MM.1S (cell line): Measurements from ENCODE around the gene ATP11C.

Source experiments
- DNase-seq: peaks from one replicate; pipeline ENCODE4 v3.0.0-alpha.2; 2015
- H2AFZ ChIP-seq: fragments of 300-600 bp; sonication (generic); 2 replicates; pipeline ENCODE4 v1.6.0; 2016; ENCODE audit warnings: antibody characterized with exemption, low read length
- H3F3A ChIP-seq: fragments of 300-600 bp; sonication (generic); 2 replicates; pipeline ENCODE4 v1.6.1; 2016; ENCODE audit warnings: mild to moderate bottlenecking, antibody characterized with exemption, low read length, moderate library complexity, mixed read lengths; ENCODE audit not compliant: insufficient read depth
- H3K27ac ChIP-seq: fragments of 300-600 bp; sonication (generic); 2 replicates; pipeline ENCODE4 v1.5.1; 2016; ENCODE audit warnings: mild to moderate bottlenecking, low read length
- H3K27me3 ChIP-seq: fragments of 300-600 bp; sonication (generic); replicated peaks from 2 replicates; pipeline ENCODE4 v1.6.0; 2016; ENCODE audit warnings: low read length; ENCODE audit not compliant: insufficient read depth
- H3K36me3 ChIP-seq: fragments of 300-600 bp; sonication (generic); replicated peaks from 2 replicates; pipeline ENCODE4 v1.6.1; 2016; ENCODE audit warnings: mild to moderate bottlenecking, low read length, mixed read lengths; ENCODE audit not compliant: insufficient read depth
- H3K4me1 ChIP-seq: fragments of 300-600 bp; sonication (generic); 2 replicates; pipeline ENCODE4 v1.6.1; 2016; ENCODE audit warnings: low read length, mixed read lengths
- H3K4me2 ChIP-seq: fragments of 300-600 bp; sonication (generic); 2 replicates; pipeline ENCODE4 v1.6.0; 2016; ENCODE audit warnings: low read depth, low read length
- H3K4me3 ChIP-seq: fragments of 300-600 bp; sonication (generic); 2 replicates; pipeline ENCODE4 v1.5.1; 2016; ENCODE audit warnings: low read length, mixed read lengths
- H3K79me2 ChIP-seq: fragments of 300-600 bp; sonication (generic); 2 replicates; pipeline ENCODE4 v1.6.1; 2016; ENCODE audit warnings: mixed run types, low read length, mixed read lengths
- H3K9ac ChIP-seq: fragments of 300-600 bp; sonication (generic); 2 replicates; pipeline ENCODE4 v1.6.1; 2016; ENCODE audit warnings: low read length, mixed read lengths
- H3K9me2 ChIP-seq: fragments of 300-600 bp; sonication (generic); replicated peaks from 2 replicates; pipeline ENCODE4 v1.6.1; 2016; ENCODE audit warnings: mild to moderate bottlenecking, low read length, mixed read lengths; ENCODE audit not compliant: insufficient read depth
- H3K9me3 ChIP-seq: fragments of 300-600 bp; sonication (generic); replicated peaks from 2 replicates; pipeline ENCODE4 v1.6.1; 2016; ENCODE audit warnings: mild to moderate bottlenecking, low read length, mixed read lengths; ENCODE audit not compliant: insufficient read depth
- H4K20me1 ChIP-seq: fragments of 300-600 bp; sonication (generic); 2 replicates; pipeline ENCODE4 v1.6.1; 2016; ENCODE audit warnings: mild to moderate bottlenecking, low read length, moderate library complexity, mixed read lengths; ENCODE audit not compliant: insufficient read depth
- EZH2 ChIP-seq: fragments of 300-600 bp; sonication (generic); optimal IDR thresholded peaks from 2 replicates; pipeline ENCODE3; 2017; ENCODE audit warnings: low read depth, mild to moderate bottlenecking, antibody characterized with exemption, low read length, mixed read lengths
- EZH2phosphoT487 ChIP-seq: fragments of 300-600 bp; sonication (generic); IDR thresholded peaks from 2 replicates; pipeline ENCODE4 v1.6.1; 2018; ENCODE audit warnings: antibody characterized with exemption, low read length
- TF ChIP-seq, protein P1 (sequence below): fragments of 300-600 bp; sonication (generic); IDR thresholded peaks from 2 replicates; pipeline ENCODE4 v1.5.1; 2016; ENCODE audit warnings: antibody characterized with exemption, low read length, mixed read lengths

The ATP11C gene

DNA sequence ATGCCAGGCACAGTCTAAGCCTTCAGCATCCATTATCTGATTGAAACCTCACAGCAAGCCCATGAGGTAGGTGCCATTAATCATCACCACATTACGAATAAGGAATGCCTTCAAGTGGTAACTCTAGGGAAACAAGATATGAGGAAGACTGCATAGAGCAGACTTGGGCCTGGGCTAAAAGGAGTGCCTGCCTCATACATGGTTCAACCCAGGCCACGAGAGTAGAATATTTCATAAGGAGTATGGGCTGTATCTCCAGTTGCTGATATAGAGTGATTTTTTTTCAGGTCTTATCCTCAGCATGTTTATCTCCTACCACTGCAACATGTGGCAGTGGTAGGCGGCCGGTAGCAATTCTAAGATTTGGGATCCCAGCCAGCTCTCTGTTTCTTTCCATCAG lies 51.7 kb downstream of the ATP11C start:
- H3K4me3 ChIP-seq: no peak overlapping the region
- H3K79me2 ChIP-seq: no peaks in the 10 kb centered on the region
- no peaks in the 10 kb centered on the region for H3K27me3 ChIP-seq
- DNase-seq: no peak
- H3K4me2 ChIP-seq: no peak overlapping the region
- no peaks in the 10 kb centered on the region for H3K9me2 ChIP-seq
- H3F3A ChIP-seq: no peaks in the 10 kb centered on the region
- no peaks in the 10 kb centered on the region for H3K9me3 ChIP-seq
- H2AFZ ChIP-seq: no peak overlapping the region
- no peaks in the 10 kb centered on the region for H3K4me1 ChIP-seq
- TF ChIP-seq EZH2 (no peak), EZH2phosphoT487 (no peak)
- TF ChIP-seq, protein P1, sequence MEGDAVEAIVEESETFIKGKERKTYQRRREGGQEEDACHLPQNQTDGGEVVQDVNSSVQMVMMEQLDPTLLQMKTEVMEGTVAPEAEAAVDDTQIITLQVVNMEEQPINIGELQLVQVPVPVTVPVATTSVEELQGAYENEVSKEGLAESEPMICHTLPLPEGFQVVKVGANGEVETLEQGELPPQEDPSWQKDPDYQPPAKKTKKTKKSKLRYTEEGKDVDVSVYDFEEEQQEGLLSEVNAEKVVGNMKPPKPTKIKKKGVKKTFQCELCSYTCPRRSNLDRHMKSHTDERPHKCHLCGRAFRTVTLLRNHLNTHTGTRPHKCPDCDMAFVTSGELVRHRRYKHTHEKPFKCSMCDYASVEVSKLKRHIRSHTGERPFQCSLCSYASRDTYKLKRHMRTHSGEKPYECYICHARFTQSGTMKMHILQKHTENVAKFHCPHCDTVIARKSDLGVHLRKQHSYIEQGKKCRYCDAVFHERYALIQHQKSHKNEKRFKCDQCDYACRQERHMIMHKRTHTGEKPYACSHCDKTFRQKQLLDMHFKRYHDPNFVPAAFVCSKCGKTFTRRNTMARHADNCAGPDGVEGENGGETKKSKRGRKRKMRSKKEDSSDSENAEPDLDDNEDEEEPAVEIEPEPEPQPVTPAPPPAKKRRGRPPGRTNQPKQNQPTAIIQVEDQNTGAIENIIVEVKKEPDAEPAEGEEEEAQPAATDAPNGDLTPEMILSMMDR: no peak
- H3K27ac ChIP-seq: no peak overlapping the region
- no peaks in the 10 kb centered on the region for H3K36me3 ChIP-seq
- H4K20me1 ChIP-seq: no peaks in the 10 kb centered on the region
- H3K9ac ChIP-seq: no peak overlapping the region

DNA sequence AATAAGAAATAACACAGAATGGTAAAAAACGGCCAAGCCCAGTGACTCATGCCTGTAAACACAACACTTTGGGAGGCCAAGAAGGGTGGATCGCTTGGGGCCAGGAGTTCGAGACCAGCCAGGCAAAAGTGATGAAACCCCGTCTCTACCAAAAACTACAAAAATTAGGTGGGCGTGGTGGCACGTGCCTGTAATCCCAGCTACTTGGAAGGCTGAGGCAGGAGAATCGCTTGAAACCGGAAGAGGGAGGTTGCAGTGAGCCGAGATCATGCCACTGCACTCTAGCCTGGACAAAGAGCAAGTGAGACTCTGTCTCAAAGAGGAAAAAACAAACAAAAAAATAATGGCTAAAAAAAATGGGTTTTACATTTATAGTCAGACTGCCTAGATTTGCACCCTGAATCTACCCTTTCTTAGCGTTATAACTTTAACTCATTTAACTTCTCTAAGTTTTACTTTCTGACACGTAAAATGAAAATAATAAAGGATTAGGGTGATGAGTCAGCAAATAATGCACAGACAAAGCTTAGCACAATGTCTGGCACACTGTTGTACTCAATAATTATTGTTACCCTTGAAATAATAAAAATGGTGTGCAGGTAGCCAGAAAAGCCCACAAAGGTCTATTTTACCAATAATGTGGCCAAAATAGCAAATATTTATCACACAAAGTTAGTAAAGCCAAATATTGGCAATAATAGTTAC lies 55.0 kb downstream of the ATP11C start:
- no peaks in the 10 kb centered on the region for H3K4me1 ChIP-seq
- no peaks in the 10 kb centered on the region for H4K20me1 ChIP-seq
- DNase-seq: no peak
- no peak overlapping the region for H3K27ac ChIP-seq
- H3K27me3 ChIP-seq: no peaks in the 10 kb centered on the region
- H3K9ac ChIP-seq: no peak overlapping the region
- no peaks in the 10 kb centered on the region for H3F3A ChIP-seq
- no peaks in the 10 kb centered on the region for H3K9me2 ChIP-seq
- H3K4me2 ChIP-seq: no peak overlapping the region
- H3K36me3 ChIP-seq: no peaks in the 10 kb centered on the region
- H3K4me3 ChIP-seq: no peak overlapping the region
- no peak overlapping the region for H2AFZ ChIP-seq
- no peaks in the 10 kb centered on the region for H3K79me2 ChIP-seq
- no peaks in the 10 kb centered on the region for H3K9me3 ChIP-seq
- TF ChIP-seq EZH2phosphoT487: no peak
- TF ChIP-seq EZH2: no peak
- TF ChIP-seq, protein P1: no peak

DNA sequence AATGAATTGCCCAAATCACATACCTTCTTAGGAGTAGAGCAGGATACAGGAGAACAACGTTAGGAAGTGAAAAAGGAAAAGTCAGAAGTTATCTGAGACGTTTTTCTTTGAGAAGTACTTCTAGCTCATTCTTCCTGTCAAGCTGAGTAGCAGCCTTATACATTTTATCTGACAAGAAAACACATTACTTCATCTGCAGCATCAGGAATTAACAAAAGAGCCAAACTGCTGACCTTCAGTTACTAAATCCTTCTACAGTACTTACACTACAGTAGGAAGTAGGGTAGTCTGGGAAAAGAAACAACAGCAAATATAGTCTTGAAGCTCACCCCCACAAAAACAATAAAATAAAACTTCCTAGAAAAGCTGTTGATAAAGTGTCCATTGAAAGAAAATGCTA lies 57.0 kb downstream of the ATP11C start:
- no peaks in the 10 kb centered on the region for H3K9me2 ChIP-seq
- H2AFZ ChIP-seq: no peak overlapping the region
- H3K27ac ChIP-seq: no peak overlapping the region
- no peaks in the 10 kb centered on the region for H3K27me3 ChIP-seq
- no peaks in the 10 kb centered on the region for H4K20me1 ChIP-seq
- no peaks in the 10 kb centered on the region for H3F3A ChIP-seq
- no peak overlapping the region for H3K9ac ChIP-seq
- H3K4me3 ChIP-seq: no peak overlapping the region
- H3K79me2 ChIP-seq: no peaks in the 10 kb centered on the region
- H3K4me2 ChIP-seq: no peak overlapping the region
- H3K4me1 ChIP-seq: no peaks in the 10 kb centered on the region
- TF ChIP-seq EZH2phosphoT487 (no peak), EZH2 (no peak)
- TF ChIP-seq, protein P1: no peak
- H3K9me3 ChIP-seq: no peaks in the 10 kb centered on the region
- DNase-seq: no peak
- H3K36me3 ChIP-seq: no peaks in the 10 kb centered on the region
